ENCODE results near the gene ITSN2. TPM values are rescaled to one million over a fixed set of nuclear protein-coding genes. Genes with fewer than 3 reads are reported as not detected.

The ITSN2 gene
- total RNA-seq, 1 experiment from 2014 or later = 21.9 TPM

DNA sequence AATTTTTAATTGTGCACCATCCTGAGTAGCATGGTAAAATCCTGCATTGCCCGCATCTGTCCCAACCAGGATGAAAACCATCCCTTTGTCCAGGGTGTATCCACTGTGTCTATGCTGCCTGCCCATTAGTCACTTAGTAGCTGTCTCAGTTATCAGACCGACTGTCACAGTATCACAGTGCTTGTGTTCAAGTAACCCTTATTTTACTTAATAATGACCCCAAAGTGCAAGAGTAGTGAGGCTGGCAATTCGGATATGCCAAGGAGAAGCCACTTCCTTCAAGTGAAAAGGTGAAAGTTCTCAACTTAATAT is 8.8 kb downstream of the ITSN2 start:
- Histone ChIP-seq H3K27me3 (ENCODE audit: low read length) (no peaks in the 10 kb centered on the region), H3K9me2 (replicated peaks; ENCODE audit: low read length) (no peaks in the 10 kb centered on the region), H3K4me1 (ENCODE audit: insufficient read depth, low read length) (no peaks in the 10 kb centered on the region), H3K9me3 (ENCODE audit: low read length) (no peaks in the 10 kb centered on the region), H2AFZ (ENCODE audit: low read length) (no peak overlapping the region), H3K4me3 (ENCODE audit: low read length) (no peak overlapping the region), H3K79me2 (ENCODE audit: low read length) (peaks cover 90% of the 10 kb centered on the region), H3K9ac (ENCODE audit: low read length) (no peak overlapping the region), H4K20me1 (ENCODE audit: low read length) (peaks cover 6% of the 10 kb centered on the region; the same call in 1 of the 2 replicates), H3F3A (ENCODE audit: low read length, unreplicated experiment) (no peaks in the 10 kb centered on the region), H3K27ac (ENCODE audit: low read length) (no peak overlapping the region), H3K36me3 (ENCODE audit: low read depth, low read length) (no peaks in the 10 kb centered on the region), H3K4me2 (ENCODE audit: low read length) (no peak overlapping the region)
- BruUV-seq (replicated peaks) = no TSS peak
- DNase-seq (no peak), ATAC-seq (no peak)
- POLR2A ChIA-PET (ENCODE audit: unreplicated experiment) = no interaction called here
- no peak for TF ChIP-seq EZH2phosphoT487 (IDR thresholded peaks at IDR 0.05; ENCODE audit: borderline replicate concordance, low read length)
- TF ChIP-seq EZH2 (IDR thresholded peaks at IDR 0.05; ENCODE audit: low read length, unreplicated experiment) = no peak
- TF ChIP-seq, protein P1, sequence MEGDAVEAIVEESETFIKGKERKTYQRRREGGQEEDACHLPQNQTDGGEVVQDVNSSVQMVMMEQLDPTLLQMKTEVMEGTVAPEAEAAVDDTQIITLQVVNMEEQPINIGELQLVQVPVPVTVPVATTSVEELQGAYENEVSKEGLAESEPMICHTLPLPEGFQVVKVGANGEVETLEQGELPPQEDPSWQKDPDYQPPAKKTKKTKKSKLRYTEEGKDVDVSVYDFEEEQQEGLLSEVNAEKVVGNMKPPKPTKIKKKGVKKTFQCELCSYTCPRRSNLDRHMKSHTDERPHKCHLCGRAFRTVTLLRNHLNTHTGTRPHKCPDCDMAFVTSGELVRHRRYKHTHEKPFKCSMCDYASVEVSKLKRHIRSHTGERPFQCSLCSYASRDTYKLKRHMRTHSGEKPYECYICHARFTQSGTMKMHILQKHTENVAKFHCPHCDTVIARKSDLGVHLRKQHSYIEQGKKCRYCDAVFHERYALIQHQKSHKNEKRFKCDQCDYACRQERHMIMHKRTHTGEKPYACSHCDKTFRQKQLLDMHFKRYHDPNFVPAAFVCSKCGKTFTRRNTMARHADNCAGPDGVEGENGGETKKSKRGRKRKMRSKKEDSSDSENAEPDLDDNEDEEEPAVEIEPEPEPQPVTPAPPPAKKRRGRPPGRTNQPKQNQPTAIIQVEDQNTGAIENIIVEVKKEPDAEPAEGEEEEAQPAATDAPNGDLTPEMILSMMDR (conservative IDR thresholded peaks at IDR 0.05; ENCODE audit: low read depth, low read length) = no peak
- CTCF ChIA-PET = no interaction called here
- intact Hi-C loops (cut with micrococcal nuclease) = no loop called here

DNA sequence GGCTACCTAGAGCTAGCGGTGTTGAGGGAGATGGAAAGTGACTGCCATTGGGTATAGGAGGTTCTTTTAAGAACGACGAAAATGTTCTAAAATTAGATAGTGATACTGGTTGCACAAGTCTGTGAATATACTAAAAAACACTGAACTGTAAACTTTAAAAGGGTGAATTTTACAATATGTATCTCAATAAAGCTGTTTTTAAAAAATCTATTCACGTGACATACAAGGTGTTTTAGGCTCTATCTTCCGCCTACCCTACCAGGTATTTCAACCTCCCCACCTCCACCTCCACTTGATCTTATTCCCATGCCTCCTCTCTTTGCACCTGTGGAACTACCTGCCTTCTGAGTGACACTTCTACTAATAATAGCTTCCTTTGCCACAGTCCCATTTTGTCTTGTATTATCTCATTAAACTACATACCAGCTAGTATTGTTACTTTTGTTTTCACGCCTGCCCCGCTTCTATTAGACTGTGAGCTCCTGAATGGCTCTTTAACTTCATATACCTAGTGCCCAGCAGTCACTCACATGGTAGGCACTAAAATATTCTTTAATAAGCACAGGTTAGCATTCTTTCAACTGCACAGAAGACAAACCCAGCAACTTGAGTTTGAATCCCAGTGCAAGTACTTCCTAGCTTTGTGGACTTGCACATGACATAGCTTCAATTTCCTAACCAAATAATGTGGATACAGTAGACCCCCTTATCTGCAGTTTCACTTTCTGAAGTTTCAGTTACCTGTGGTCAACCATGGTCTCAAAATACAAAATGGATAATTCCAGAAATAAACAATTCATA is 9.3 kb downstream of the ITSN2 start:
- intact Hi-C loops (cut with micrococcal nuclease) = no loop called here

DNA sequence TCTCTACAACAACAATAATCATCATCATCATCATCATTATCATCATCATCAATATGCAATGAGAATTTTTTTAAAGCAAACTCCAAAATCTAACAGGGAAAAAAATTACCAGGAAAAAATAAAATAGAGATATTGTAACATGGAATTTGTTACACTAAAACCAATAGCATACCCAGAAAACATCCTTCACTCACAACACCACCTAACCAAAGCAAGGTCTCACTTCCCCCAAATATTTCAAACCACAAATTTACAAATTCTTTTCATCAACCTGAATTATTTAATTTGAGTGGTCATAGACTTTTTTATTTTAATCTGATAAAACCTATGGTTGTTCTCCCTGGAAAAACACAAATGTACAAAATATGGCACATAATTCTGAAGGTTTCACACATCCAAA is 11.2 kb downstream of the ITSN2 start:
- TF ChIP-seq EZH2phosphoT487 (IDR thresholded peaks at IDR 0.05; ENCODE audit: borderline replicate concordance, low read length) = no peak
- no peak for TF ChIP-seq EZH2 (IDR thresholded peaks at IDR 0.05; ENCODE audit: low read length, unreplicated experiment)
- TF ChIP-seq, protein P1 (conservative IDR thresholded peaks at IDR 0.05; ENCODE audit: low read depth, low read length) = no peak
- POLR2A ChIA-PET (ENCODE audit: unreplicated experiment) = no interaction called here

More for the DNA sequence above, 9.3 kb downstream of the ITSN2 start:
- ATAC-seq (no peak), DNase-seq (no peak)
- Histone ChIP-seq H3K4me2 (ENCODE audit: low read length) (no peak overlapping the region), H3F3A (ENCODE audit: low read length, unreplicated experiment) (no peaks in the 10 kb centered on the region), H3K9ac (ENCODE audit: low read length) (no peak overlapping the region), H3K36me3 (ENCODE audit: low read depth, low read length) (no peaks in the 10 kb centered on the region), H3K4me1 (ENCODE audit: insufficient read depth, low read length) (no peaks in the 10 kb centered on the region), H3K9me2 (replicated peaks; ENCODE audit: low read length) (no peaks in the 10 kb centered on the region), H3K27me3 (ENCODE audit: low read length) (no peaks in the 10 kb centered on the region), H3K79me2 (ENCODE audit: low read length) (peaks cover 93% of the 10 kb centered on the region), H4K20me1 (ENCODE audit: low read length) (peaks cover 6% of the 10 kb centered on the region; the same call in 1 of the 2 replicates), H3K4me3 (ENCODE audit: low read length) (no peak overlapping the region), H3K9me3 (ENCODE audit: low read length) (no peaks in the 10 kb centered on the region), H3K27ac (ENCODE audit: low read length) (no peak overlapping the region), H2AFZ (ENCODE audit: low read length) (no peak overlapping the region)
- TF ChIP-seq EZH2phosphoT487 (IDR thresholded peaks at IDR 0.05; ENCODE audit: borderline replicate concordance, low read length) = no peak
- TF ChIP-seq EZH2 (IDR thresholded peaks at IDR 0.05; ENCODE audit: low read length, unreplicated experiment) = no peak
- TF ChIP-seq, protein P1 (conservative IDR thresholded peaks at IDR 0.05; ENCODE audit: low read depth, low read length) = no peak
- no TSS peak for BruUV-seq (replicated peaks)
- ChIA-PET CTCF (no interaction called here), POLR2A (ENCODE audit: unreplicated experiment) (no interaction called here)

More for the DNA sequence above, 11.2 kb downstream of the ITSN2 start:
- no peaks in the 10 kb centered on the region for H3K9me3 ChIP-seq (ENCODE audit: low read length)
- H3K9me2 ChIP-seq (replicated peaks; ENCODE audit: low read length) = no peaks in the 10 kb centered on the region
- BruUV-seq (replicated peaks) = no TSS peak
- H3K36me3 ChIP-seq (ENCODE audit: low read depth, low read length) = no peaks in the 10 kb centered on the region
- peaks cover 6% of the 10 kb centered on the region; the same call in 1 of the 2 replicates for H4K20me1 ChIP-seq (ENCODE audit: low read length)
- ATAC-seq (no peak), DNase-seq (no peak)
- no peaks in the 10 kb centered on the region for H3F3A ChIP-seq (ENCODE audit: low read length, unreplicated experiment)
- peaks cover 95% of the 10 kb centered on the region for H3K79me2 ChIP-seq (ENCODE audit: low read length)
- no peaks in the 10 kb centered on the region for H3K27me3 ChIP-seq (ENCODE audit: low read length)
- intact Hi-C loops (cut with micrococcal nuclease) = no loop called here
- H3K9ac ChIP-seq (ENCODE audit: low read length) = no peak overlapping the region
- no peak overlapping the region for H3K27ac ChIP-seq (ENCODE audit: low read length)
- no peak overlapping the region for H3K4me3 ChIP-seq (ENCODE audit: low read length)
- H3K4me2 ChIP-seq (ENCODE audit: low read length) = no peak overlapping the region
- CTCF ChIA-PET = no interaction called here
- no peak overlapping the region for H2AFZ ChIP-seq (ENCODE audit: low read length)
- no peaks in the 10 kb centered on the region for H3K4me1 ChIP-seq (ENCODE audit: insufficient read depth, low read length)
